OCI-LY7 (cell line): ENCODE measurements around the gene TMCC2. TPM values are rescaled to one million over a fixed set of nuclear protein-coding genes. Genes with fewer than 3 reads are reported as not detected.

Source experiments
- BruUV-seq: library from RNA; stranded (reverse); fragments of 400-500 nt; replicated peaks from 2 replicates; lab custom pipeline; 2021; lab: Mats Ljungman, UMichigan
- CTCF ChIA-PET: fragments of 300-600 bp; sonication (Branson Sonifier 250); formaldehyde crosslinking; loops from one replicate; lab custom pipeline; 2022; ENCODE audit warnings: antibody characterized with exemption; ENCODE audit not compliant: unreplicated experiment; lab: Charles Lee
- POLR2A ChIA-PET: fragments of 300-600 bp; sonication (Branson Sonifier 250); formaldehyde crosslinking; loops from one replicate; lab custom pipeline; 2022; ENCODE audit warnings: antibody characterized with exemption; lab: Charles Lee
- DNase-seq: peaks from one replicate; pipeline ENCODE4 v3.0.0-alpha.2; 2015; ENCODE audit warnings: low spot score
- H2AFZ ChIP-seq: fragments of 200-600 bp; sonication (generic), shearing (Covaris generic); 2 replicates; pipeline ENCODE4 v1.6.1; 2014; ENCODE audit warnings: mild to moderate bottlenecking, antibody characterized with exemption, low read length, moderate library complexity
- H3K27ac ChIP-seq: fragments of 200-600 bp; sonication (generic); 2 replicates; pipeline ENCODE4 v1.5.1; 2014; ENCODE audit warnings: mixed run types, low read depth, mild to moderate bottlenecking, moderate library complexity, low read length, inconsistent platforms; ENCODE audit not compliant: poor library complexity, severe bottlenecking
- H3K36me3 ChIP-seq: fragments of 200-600 bp; sonication (generic); 2 replicates; pipeline ENCODE4 v1.6.1; 2014; ENCODE audit warnings: mild to moderate bottlenecking, antibody characterized with exemption, low read length, moderate library complexity, mixed read lengths; ENCODE audit not compliant: insufficient read depth
- H3K4me1 ChIP-seq: fragments of 200-600 bp; sonication (generic); 2 replicates; pipeline ENCODE4 v1.5.1; 2014; ENCODE audit warnings: mild to moderate bottlenecking, low read length; ENCODE audit not compliant: insufficient read depth, poor library complexity, severe bottlenecking
- H3K4me2 ChIP-seq: fragments of 200-600 bp; sonication (generic); 2 replicates; pipeline ENCODE4 v1.6.1; 2014; ENCODE audit warnings: mild to moderate bottlenecking, low read length
- H3K4me3 ChIP-seq: fragments of 200-600 bp; sonication (generic); 2 replicates; pipeline ENCODE4 v1.5.1; 2014; ENCODE audit warnings: mild to moderate bottlenecking, low read depth, low read length; ENCODE audit not compliant: poor library complexity, severe bottlenecking
- H3K79me2 ChIP-seq: fragments of 200-600 bp; sonication (generic); 2 replicates; pipeline ENCODE4 v1.6.1; 2016; ENCODE audit warnings: low read depth, mild to moderate bottlenecking, low read length, moderate library complexity, mixed read lengths; ENCODE audit not compliant: insufficient read depth
- H3K9me2 ChIP-seq: fragments of 200-600 bp; sonication (generic); 2 replicates; pipeline ENCODE4 v1.6.1; 2016; ENCODE audit warnings: mild to moderate bottlenecking, low read length, mixed read lengths; ENCODE audit not compliant: insufficient read depth
- H3K9me3 ChIP-seq: fragments of 200-600 bp; sonication (generic); 2 replicates; pipeline ENCODE4 v1.6.1; 2014; ENCODE audit warnings: mild to moderate bottlenecking, mixed run types, low read length, mixed read lengths
- H4K20me1 ChIP-seq: fragments of 200-600 bp; sonication (generic); 2 replicates; pipeline ENCODE4 v1.6.1; 2014; ENCODE audit warnings: mild to moderate bottlenecking, antibody characterized with exemption, low read length, moderate library complexity, mixed read lengths; ENCODE audit not compliant: insufficient read depth
- EZH2phosphoT487 ChIP-seq: fragments of 200-600 bp; sonication (generic); IDR thresholded peaks from 2 replicates; pipeline ENCODE4 v1.6.1; 2018; ENCODE audit warnings: low read depth, borderline replicate concordance, mild to moderate bottlenecking, mixed run types, antibody characterized with exemption, low read length, moderate library complexity, mixed read lengths
- intact Hi-C: fragments of 100-400 bp; cut with micrococcal nuclease; formaldehyde crosslinking; loops from one replicate; pipeline ENCODE4 v1.10.0; 2022; ENCODE audit not compliant: unreplicated experiment
- total RNA-seq, 2 experiments: library from RNA; depleted of rRNA in 1 of 2; stranded (reverse); fragments of >200 nt in 1 of 2; shearing (Covaris generic) in 1 of 2; gene quantifications; 2 replicates each; pipeline ENCODE4 v1.2.3, GENCODE V29; 2014 to 2022
- TF ChIP-seq, protein P1 (sequence below): fragments of 200-600 bp; sonication (generic); conservative IDR thresholded peaks from 2 replicates; pipeline ENCODE4 v1.5.1; 2014; ENCODE audit warnings: mild to moderate bottlenecking, antibody characterized with exemption, low read length, moderate library complexity, mixed read lengths

The TMCC2 gene
- total RNA-seq, 2 experiments from 2014 or later = 5.2 to 7.8 TPM

DNA sequence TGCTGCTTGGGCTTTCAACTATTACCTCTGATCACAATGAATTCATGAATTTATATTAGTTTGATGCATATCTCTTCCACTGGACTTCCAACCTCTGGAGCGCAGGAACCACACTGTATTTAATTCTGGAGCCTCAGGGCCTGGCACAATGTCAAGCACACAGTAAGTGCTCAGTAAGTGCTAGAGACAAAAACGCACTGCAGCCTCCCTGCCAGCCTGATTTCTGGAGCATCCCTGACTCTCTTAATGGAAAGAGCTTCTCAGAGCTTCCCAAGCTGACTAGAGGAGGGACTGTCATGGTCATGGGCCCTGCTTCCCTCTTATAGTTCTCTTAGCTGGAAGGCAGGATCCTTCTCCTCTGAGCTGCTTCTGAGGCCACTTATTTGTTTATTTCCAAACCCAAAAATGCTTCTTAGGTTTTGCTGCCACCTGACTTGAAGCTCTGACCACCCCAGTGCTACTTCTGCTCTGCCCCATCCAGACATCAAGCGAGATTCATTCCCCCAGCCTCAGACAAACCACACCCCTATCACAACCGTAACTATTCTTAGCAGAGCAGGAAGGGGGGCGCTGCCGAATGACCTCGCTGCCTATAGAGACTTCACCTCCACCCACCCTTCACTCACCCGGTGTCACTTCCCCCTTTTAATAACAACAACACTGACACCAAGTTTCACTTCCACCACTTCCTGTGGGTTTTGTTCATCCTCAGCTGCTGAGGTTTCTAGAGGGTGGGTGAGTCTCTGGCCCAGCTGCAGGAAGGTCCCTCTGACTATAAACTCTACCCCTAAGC, 60.2 kb downstream of the TMCC2 start:
- Histone ChIP-seq H3K9me3 (no peaks in the 10 kb centered on the region), H3K4me1 (peaks cover 85% of the 10 kb centered on the region), H4K20me1 (no peaks in the 10 kb centered on the region), H3K79me2 (no peaks in the 10 kb centered on the region), H3K36me3 (no peaks in the 10 kb centered on the region), H3K9me2 (no peaks in the 10 kb centered on the region), H3K27ac (peak overlapping the region; percentile 94), H2AFZ (no peak overlapping the region), H3K4me2 (peak overlapping the region; percentile 72), H3K4me3 (peak overlapping the region; percentile 44)
- ChIA-PET POLR2A (interaction anchor here (0.8 to 8.2 kb wide), 7 partner anchors 8 to 31 kb away, joined by 3 to 162 read pairs (median 6); partner anchors contain the start of gene NUAK2), CTCF (interaction anchor here (0.6 to 2.7 kb wide), 6 partner anchors 12 to 60 kb away, joined by 3 to 21 read pairs (median 5); no protein-coding TSS in a partner anchor)
- BruUV-seq = TSS peak; percentile 81
- TF ChIP-seq, protein P1, sequence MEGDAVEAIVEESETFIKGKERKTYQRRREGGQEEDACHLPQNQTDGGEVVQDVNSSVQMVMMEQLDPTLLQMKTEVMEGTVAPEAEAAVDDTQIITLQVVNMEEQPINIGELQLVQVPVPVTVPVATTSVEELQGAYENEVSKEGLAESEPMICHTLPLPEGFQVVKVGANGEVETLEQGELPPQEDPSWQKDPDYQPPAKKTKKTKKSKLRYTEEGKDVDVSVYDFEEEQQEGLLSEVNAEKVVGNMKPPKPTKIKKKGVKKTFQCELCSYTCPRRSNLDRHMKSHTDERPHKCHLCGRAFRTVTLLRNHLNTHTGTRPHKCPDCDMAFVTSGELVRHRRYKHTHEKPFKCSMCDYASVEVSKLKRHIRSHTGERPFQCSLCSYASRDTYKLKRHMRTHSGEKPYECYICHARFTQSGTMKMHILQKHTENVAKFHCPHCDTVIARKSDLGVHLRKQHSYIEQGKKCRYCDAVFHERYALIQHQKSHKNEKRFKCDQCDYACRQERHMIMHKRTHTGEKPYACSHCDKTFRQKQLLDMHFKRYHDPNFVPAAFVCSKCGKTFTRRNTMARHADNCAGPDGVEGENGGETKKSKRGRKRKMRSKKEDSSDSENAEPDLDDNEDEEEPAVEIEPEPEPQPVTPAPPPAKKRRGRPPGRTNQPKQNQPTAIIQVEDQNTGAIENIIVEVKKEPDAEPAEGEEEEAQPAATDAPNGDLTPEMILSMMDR = no peak
- TF ChIP-seq EZH2phosphoT487 = no peak
- DNase-seq = peak; percentile 99
- intact Hi-C loops = loop anchor here (1.0 to 10.0 kb wide), 5 partner anchors 13 to 773 kb away; partner anchors contain the start of genes MDM4 and NUAK2

DNA sequence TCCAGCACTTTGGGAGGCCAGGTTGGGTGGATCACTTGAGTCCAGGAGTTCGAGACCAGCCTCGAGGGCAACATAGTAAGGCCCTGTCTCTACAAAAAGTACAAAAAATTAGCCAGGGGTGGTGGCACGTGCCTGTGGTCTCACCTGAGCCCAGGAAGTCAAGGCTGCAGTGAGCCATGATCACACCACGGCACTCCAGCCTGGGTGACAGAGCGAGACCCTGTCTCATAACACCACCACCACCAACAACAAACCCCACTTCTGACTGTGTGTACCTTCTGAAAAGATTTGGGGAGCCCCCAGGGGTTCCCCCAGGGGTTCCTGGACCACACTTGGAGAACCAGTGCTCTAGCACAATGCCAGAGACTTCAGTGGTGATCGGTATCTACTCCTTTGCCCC, 63.9 kb downstream of the TMCC2 start:
- CTCF ChIA-PET = no interaction called here

More for the DNA sequence above, 63.9 kb downstream of the TMCC2 start:
- POLR2A ChIA-PET = interaction anchor here (0.9 kb wide), 1 partner anchor 22 kb away, joined by 3 read pairs; no protein-coding TSS in a partner anchor
- Histone ChIP-seq H2AFZ (no peak overlapping the region), H3K4me1 (peaks cover 73% of the 10 kb centered on the region), H3K36me3 (no peaks in the 10 kb centered on the region), H3K4me3 (no peak overlapping the region), H3K4me2 (0 out of 2 replicates have a peak overlapping the region, but pooled peaks have one; percentile 8), H4K20me1 (no peaks in the 10 kb centered on the region), H3K9me3 (no peaks in the 10 kb centered on the region), H3K79me2 (no peaks in the 10 kb centered on the region), H3K27ac (no peak overlapping the region), H3K9me2 (no peaks in the 10 kb centered on the region)
- BruUV-seq = no TSS peak
- TF ChIP-seq EZH2phosphoT487 = no peak
- TF ChIP-seq, protein P1 = no peak
- intact Hi-C loops = no loop called here
- no peak for DNase-seq
